ENCODE results near the gene SYF2. TPM values are rescaled to one million over a fixed set of nuclear protein-coding genes. Genes with fewer than 3 reads are reported as not detected.
A peak's percentile ranks its signal among the peaks of the same experiment; 100 is the strongest.

The SYF2 gene
- total and polyA plus RNA-seq, 2 of the 13 experiments (the other 11 are each of a cell fraction or from before 2014, with no cell fraction given): 17.8 to 34.1 TPM

DNA sequence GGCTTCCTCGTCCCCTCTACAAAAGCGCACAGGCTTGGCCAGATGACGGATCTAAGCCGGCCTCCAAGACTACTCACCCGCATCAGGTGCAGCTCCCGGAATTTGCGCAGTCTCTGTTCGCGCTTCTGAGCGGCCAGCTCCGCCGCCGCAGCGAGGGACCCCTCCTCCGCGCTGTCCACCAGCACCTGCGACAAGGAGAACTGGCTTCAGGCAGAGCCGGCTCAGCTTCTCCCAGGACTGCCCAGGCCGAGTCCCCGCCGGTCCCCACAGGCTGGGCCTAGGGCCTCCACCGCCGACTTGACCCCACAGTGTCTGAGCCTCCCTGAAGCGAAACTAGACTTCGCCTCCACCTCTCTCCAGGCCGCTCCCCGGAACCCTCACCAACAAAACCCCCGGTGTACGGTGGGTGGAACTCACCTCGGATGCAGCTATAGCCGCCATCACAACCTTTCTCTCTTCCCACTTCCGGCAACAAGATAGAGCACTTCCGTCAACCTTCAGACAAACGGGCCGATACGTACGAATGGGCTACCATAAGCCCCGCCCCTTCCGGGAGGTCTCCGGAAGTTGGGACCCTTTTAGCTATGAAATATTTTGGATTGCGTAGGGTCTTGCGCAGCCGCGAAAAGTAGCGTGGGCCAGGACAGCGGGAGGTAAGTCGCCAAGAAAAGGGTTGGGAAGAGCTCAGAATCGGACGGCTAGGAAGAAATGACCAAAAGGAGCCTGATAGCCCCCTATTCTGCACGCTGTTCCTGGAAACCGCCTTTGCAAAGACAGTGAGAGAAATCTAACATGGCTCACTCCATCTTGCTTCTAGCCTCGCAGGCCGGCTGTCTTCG is at the start of gene SYF2 (continued):
- TF ChIP-seq RCOR2 (CRISPR knock-in tag; IDR thresholded peaks at IDR 0.05): no peak
- TF ChIP-seq, protein P1, sequence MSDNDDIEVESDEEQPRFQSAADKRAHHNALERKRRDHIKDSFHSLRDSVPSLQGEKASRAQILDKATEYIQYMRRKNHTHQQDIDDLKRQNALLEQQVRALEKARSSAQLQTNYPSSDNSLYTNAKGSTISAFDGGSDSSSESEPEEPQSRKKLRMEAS (IDR thresholded peaks at IDR 0.05): peak; percentile 50
- no peak for TF ChIP-seq TAF15 (IDR thresholded peaks at IDR 0.05; ENCODE audit: low read depth, low read length, poor library complexity, severe bottlenecking)
- TF ChIP-seq ZNF282 (IDR thresholded peaks at IDR 0.05; ENCODE audit: partially characterized antibody): no peak
- no peak; the same call in 1 of the 2 replicates for TF ChIP-seq ZNF225 (CRISPR knock-in tag; IDR thresholded peaks at IDR 0.05)
- peak; percentile 65; the same call in 1 of the 2 replicates for TF ChIP-seq ETV5 (CRISPR knock-in tag; IDR thresholded peaks at IDR 0.05; ENCODE audit: borderline replicate concordance)
- TF ChIP-seq ZFYVE20 (CRISPR knock-in tag; IDR thresholded peaks at IDR 0.05; ENCODE audit: borderline replicate concordance, low read depth): no peak
- TF ChIP-seq TBL1XR1 (IDR thresholded peaks at IDR 0.05; ENCODE audit: borderline replicate concordance, low read length, partially characterized antibody): peak; percentile 18
- TF ChIP-seq, protein P2, sequence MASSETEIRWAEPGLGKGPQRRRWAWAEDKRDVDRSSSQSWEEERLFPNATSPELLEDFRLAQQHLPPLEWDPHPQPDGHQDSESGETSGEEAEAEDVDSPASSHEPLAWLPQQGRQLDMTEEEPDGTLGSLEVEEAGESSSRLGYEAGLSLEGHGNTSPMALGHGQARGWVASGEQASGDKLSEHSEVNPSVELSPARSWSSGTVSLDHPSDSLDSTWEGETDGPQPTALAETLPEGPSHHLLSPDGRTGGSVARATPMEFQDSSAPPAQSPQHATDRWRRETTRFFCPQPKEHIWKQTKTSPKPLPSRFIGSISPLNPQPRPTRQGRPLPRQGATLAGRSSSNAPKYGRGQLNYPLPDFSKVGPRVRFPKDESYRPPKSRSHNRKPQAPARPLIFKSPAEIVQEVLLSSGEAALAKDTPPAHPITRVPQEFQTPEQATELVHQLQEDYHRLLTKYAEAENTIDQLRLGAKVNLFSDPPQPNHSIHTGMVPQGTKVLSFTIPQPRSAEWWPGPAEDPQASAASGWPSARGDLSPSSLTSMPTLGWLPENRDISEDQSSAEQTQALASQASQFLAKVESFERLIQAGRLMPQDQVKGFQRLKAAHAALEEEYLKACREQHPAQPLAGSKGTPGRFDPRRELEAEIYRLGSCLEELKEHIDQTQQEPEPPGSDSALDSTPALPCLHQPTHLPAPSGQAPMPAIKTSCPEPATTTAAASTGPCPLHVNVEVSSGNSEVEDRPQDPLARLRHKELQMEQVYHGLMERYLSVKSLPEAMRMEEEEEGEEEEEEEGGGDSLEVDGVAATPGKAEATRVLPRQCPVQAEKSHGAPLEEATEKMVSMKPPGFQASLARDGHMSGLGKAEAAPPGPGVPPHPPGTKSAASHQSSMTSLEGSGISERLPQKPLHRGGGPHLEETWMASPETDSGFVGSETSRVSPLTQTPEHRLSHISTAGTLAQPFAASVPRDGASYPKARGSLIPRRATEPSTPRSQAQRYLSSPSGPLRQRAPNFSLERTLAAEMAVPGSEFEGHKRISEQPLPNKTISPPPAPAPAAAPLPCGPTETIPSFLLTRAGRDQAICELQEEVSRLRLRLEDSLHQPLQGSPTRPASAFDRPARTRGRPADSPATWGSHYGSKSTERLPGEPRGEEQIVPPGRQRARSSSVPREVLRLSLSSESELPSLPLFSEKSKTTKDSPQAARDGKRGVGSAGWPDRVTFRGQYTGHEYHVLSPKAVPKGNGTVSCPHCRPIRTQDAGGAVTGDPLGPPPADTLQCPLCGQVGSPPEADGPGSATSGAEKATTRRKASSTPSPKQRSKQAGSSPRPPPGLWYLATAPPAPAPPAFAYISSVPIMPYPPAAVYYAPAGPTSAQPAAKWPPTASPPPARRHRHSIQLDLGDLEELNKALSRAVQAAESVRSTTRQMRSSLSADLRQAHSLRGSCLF (CRISPR knock-in tag; IDR thresholded peaks at IDR 0.05; ENCODE audit: borderline replicate concordance): no peak
- TF ChIP-seq, protein P3, sequence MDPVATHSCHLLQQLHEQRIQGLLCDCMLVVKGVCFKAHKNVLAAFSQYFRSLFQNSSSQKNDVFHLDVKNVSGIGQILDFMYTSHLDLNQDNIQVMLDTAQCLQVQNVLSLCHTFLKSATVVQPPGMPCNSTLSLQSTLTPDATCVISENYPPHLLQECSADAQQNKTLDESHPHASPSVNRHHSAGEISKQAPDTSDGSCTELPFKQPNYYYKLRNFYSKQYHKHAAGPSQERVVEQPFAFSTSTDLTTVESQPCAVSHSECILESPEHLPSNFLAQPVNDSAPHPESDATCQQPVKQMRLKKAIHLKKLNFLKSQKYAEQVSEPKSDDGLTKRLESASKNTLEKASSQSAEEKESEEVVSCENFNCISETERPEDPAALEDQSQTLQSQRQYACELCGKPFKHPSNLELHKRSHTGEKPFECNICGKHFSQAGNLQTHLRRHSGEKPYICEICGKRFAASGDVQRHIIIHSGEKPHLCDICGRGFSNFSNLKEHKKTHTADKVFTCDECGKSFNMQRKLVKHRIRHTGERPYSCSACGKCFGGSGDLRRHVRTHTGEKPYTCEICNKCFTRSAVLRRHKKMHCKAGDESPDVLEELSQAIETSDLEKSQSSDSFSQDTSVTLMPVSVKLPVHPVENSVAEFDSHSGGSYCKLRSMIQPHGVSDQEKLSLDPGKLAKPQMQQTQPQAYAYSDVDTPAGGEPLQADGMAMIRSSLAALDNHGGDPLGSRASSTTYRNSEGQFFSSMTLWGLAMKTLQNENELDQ (CRISPR knock-in tag; IDR thresholded peaks at IDR 0.05; ENCODE audit: borderline replicate concordance): 0 out of 2 replicates have a peak, but pooled peaks have one; percentile 42
- TF ChIP-seq ZFX (CRISPR knock-in tag; IDR thresholded peaks at IDR 0.05; ENCODE audit: low read depth): peak; percentile 95
- TF ChIP-seq ZFP36L1 (CRISPR knock-in tag; IDR thresholded peaks at IDR 0.05): no peak
- no peak for TF ChIP-seq MTF2 (CRISPR knock-in tag; IDR thresholded peaks at IDR 0.05; ENCODE audit: borderline replicate concordance)
- no peak for TF ChIP-seq ZNF34 (CRISPR knock-in tag; IDR thresholded peaks at IDR 0.05; ENCODE audit: borderline replicate concordance)
- no peak for TF ChIP-seq ZNF264 (CRISPR knock-in tag; IDR thresholded peaks at IDR 0.05)
- TF ChIP-seq RBAK (CRISPR knock-in tag; IDR thresholded peaks at IDR 0.05): no peak
- TF ChIP-seq ZNF432 (CRISPR knock-in tag; IDR thresholded peaks at IDR 0.05; ENCODE audit: borderline replicate concordance): no peak

All from HepG2 (cell line).